HepG2 (cell line): ENCODE measurements around the gene HNRNPH3. TPM values are rescaled to one million over a fixed set of nuclear protein-coding genes. Genes with fewer than 3 reads are reported as not detected.

Experiments
- ATF6 ChIP-seq: sonication (generic); formaldehyde crosslinking; conservative IDR thresholded peaks from 2 replicates; pipeline ENCODE4 v1.4.0; 2020; ENCODE audit warnings: missing genetic modification reagents
- CBX5 ChIP-seq: sonication (generic); formaldehyde crosslinking; IDR thresholded peaks from 2 replicates; pipeline ENCODE4 v1.4.0; 2020; ENCODE audit warnings: missing genetic modification reagents, borderline replicate concordance
- CREB3 ChIP-seq: sonication (generic); formaldehyde crosslinking; IDR thresholded peaks from 2 replicates; pipeline ENCODE4 v1.5.0; 2020; ENCODE audit warnings: missing genetic modification reagents
- LBX2 ChIP-seq: sonication (generic); formaldehyde crosslinking; IDR thresholded peaks from 2 replicates; pipeline ENCODE4 v1.5.0; 2020; ENCODE audit warnings: missing genetic modification reagents, mild to moderate bottlenecking, borderline replicate concordance
- PHB2 ChIP-seq: fragments of 450-650 bp; IDR thresholded peaks from 2 replicates; pipeline ENCODE4 v1.6.1; 2018; ENCODE audit not compliant: partially characterized antibody
- RXRB ChIP-seq: IDR thresholded peaks from 2 replicates; pipeline ENCODE4 v1.6.1; 2016; ENCODE audit warnings: borderline replicate concordance, missing genetic modification reagents, missing compliant biosample characterization
- SALL1 ChIP-seq: sonication (generic); formaldehyde crosslinking; IDR thresholded peaks from 2 replicates; pipeline ENCODE4 v1.8.0; 2022; ENCODE audit warnings: mild to moderate bottlenecking, missing genetic modification reagents
- TEAD2 ChIP-seq: sonication (generic); formaldehyde crosslinking; IDR thresholded peaks from 2 replicates; pipeline ENCODE4 v1.9.0; 2021; ENCODE audit warnings: missing genetic modification reagents
- XRCC5 ChIP-seq: fragments of 200-400 bp; formaldehyde crosslinking; optimal IDR thresholded peaks from 2 replicates; pipeline ENCODE3; 2017; ENCODE audit warnings: mild to moderate bottlenecking, low read length
- ZNF878 ChIP-seq: sonication (generic); formaldehyde crosslinking; IDR thresholded peaks from 2 replicates; pipeline ENCODE4 v1.8.1; 2023; ENCODE audit warnings: mild to moderate bottlenecking, missing genetic modification reagents, moderate library complexity
- ZSCAN22 ChIP-seq: sonication (generic); formaldehyde crosslinking; IDR thresholded peaks from 2 replicates; pipeline ENCODE4 v1.4.0; 2020; ENCODE audit warnings: mild to moderate bottlenecking, missing genetic modification reagents
- ZSCAN9 ChIP-seq: IDR thresholded peaks from 2 replicates; pipeline ENCODE4 v1.6.1; 2016; ENCODE audit warnings: borderline replicate concordance
- polyA plus RNA-seq, 8 experiments: library from polyadenylated mRNA; depleted of rRNA in 3 of 8; stranded (reverse) in 7 of 8; unstranded in 1 of 8; fragments of >200 nt; fragmentation: Illumina TruSeq in 4 of 8; extraction: Trizol in 4 of 8; gene quantifications; 2 replicates each; pipeline versions ENCODE4 v1.2.1 to v1.2.3, GENCODE V29; 2011 to 2016; ENCODE audit warnings: low read depth in 4 of 8, missing spikeins in 1 of 8, mixed read lengths in 1 of 8; ENCODE audit not compliant: insufficient read depth in 1 of 8
- total RNA-seq, 5 experiments: library from RNA; depleted of rRNA; stranded (reverse); fragments of >200 nt; fragmentation: Illumina TruSeq; extraction: Trizol; gene quantifications; 2 replicates each; pipeline ENCODE4 v1.2.3, GENCODE V29; 2016; ENCODE audit warnings: low read depth in 1 of 5
- TF ChIP-seq, protein P1 (sequence below): sonication (generic); formaldehyde crosslinking; IDR thresholded peaks from 2 replicates; pipeline ENCODE4 v1.4.0; 2020; ENCODE audit warnings: missing genetic modification reagents
- TF ChIP-seq, protein P2 (sequence below): IDR thresholded peaks from 2 replicates; pipeline ENCODE4 v1.6.1; 2016; ENCODE audit warnings: mild to moderate bottlenecking, missing biosample characterization, missing genetic modification reagents
- TF ChIP-seq, protein P3 (sequence below): sonication (generic); formaldehyde crosslinking; IDR thresholded peaks from 2 replicates; pipeline ENCODE4 v1.4.0; 2020; ENCODE audit warnings: mild to moderate bottlenecking, missing genetic modification reagents
- TF ChIP-seq, protein P4 (sequence below): sonication (generic); formaldehyde crosslinking; IDR thresholded peaks from 2 replicates; pipeline ENCODE4 v1.5.0; 2020; ENCODE audit warnings: mild to moderate bottlenecking, missing genetic modification reagents

The HNRNPH3 gene
- total and polyA plus RNA-seq, 2 of the 13 experiments (the other 11 are each of a cell fraction or from before 2014, with no cell fraction given), result 46.0 to 47.7 TPM

DNA sequence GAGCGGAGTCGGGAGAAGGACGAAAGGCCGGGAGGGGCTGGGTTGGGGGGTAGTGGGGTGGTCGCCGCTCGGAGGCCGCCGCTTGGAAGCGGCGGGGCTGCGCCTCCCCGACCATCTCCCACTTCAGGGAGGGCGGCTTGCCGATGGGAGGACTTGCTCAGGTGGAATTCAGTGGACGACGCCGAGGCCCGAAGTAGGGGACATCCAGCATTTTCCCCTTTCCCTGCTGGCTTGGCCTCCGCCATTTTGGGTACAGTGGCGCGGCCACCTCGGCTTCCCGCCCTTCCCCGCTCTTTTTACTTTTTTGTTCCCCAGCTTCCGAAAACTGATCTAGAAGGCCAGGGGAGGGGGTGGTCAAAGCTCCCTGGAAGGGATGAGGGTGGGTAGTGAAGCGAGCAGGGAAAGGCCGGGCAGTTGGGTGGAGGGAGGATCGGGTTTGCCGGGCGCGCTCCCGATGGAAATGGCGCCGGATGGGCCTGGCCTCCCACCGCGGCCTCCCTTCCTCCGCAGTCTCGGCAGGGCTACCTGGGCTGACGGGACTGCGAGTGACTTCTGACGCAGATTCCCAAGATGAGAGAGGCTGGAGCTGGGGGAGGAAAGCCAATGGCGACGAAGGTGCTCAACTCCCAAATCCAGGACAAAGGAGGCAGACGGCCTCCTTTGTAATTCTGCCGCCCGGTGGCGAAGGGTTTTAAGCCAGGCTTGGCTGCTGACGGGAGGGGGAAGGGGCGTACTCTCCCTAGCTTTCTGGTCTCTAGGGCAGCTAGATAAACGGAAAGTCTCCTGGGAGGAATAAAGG is 594 bp downstream of the HNRNPH3 start, which contains the start of gene PBLD (continued):
- no peak for TF ChIP-seq CREB3 (CRISPR knock-in tag)
- TF ChIP-seq RXRB (CRISPR knock-in tag), result peak; percentile 16; the same call in 1 of the 2 replicates
- TF ChIP-seq, protein P1, sequence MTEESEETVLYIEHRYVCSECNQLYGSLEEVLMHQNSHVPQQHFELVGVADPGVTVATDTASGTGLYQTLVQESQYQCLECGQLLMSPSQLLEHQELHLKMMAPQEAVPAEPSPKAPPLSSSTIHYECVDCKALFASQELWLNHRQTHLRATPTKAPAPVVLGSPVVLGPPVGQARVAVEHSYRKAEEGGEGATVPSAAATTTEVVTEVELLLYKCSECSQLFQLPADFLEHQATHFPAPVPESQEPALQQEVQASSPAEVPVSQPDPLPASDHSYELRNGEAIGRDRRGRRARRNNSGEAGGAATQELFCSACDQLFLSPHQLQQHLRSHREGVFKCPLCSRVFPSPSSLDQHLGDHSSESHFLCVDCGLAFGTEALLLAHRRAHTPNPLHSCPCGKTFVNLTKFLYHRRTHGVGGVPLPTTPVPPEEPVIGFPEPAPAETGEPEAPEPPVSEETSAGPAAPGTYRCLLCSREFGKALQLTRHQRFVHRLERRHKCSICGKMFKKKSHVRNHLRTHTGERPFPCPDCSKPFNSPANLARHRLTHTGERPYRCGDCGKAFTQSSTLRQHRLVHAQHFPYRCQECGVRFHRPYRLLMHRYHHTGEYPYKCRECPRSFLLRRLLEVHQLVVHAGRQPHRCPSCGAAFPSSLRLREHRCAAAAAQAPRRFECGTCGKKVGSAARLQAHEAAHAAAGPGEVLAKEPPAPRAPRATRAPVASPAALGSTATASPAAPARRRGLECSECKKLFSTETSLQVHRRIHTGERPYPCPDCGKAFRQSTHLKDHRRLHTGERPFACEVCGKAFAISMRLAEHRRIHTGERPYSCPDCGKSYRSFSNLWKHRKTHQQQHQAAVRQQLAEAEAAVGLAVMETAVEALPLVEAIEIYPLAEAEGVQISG, result peak; percentile 65
- no peak for TF ChIP-seq PHB2
- TF ChIP-seq, protein P2, sequence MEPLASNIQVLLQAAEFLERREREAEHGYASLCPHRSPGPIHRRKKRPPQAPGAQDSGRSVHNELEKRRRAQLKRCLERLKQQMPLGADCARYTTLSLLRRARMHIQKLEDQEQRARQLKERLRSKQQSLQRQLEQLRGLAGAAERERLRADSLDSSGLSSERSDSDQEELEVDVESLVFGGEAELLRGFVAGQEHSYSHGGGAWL (CRISPR knock-in tag), result peak; percentile 67; the same call in 1 of the 2 replicates
- peak; percentile 62 for TF ChIP-seq CBX5 (CRISPR knock-in tag)
- no peak for TF ChIP-seq LBX2 (CRISPR knock-in tag)
- peak; percentile 54; the same call in 1 of the 2 replicates for TF ChIP-seq ZSCAN9 (CRISPR knock-in tag)
- TF ChIP-seq ATF6 (CRISPR knock-in tag), result no peak
- TF ChIP-seq ZNF878 (CRISPR knock-in tag), result 0 out of 2 replicates have a peak, but pooled peaks have one; percentile 12
- no peak for TF ChIP-seq TEAD2 (CRISPR knock-in tag)
- peak; percentile 13; the same call in 1 of the 2 replicates for TF ChIP-seq ZSCAN22 (CRISPR knock-in tag)
- TF ChIP-seq XRCC5, result peak; percentile 67
- TF ChIP-seq, protein P3, sequence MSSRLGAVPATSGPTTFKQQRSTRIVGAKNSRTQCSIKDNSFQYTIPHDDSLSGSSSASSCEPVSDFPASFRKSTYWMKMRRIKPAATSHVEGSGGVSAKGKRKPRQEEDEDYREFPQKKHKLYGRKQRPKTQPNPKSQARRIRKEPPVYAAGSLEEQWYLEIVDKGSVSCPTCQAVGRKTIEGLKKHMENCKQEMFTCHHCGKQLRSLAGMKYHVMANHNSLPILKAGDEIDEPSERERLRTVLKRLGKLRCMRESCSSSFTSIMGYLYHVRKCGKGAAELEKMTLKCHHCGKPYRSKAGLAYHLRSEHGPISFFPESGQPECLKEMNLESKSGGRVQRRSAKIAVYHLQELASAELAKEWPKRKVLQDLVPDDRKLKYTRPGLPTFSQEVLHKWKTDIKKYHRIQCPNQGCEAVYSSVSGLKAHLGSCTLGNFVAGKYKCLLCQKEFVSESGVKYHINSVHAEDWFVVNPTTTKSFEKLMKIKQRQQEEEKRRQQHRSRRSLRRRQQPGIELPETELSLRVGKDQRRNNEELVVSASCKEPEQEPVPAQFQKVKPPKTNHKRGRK, result no peak
- TF ChIP-seq, protein P4, sequence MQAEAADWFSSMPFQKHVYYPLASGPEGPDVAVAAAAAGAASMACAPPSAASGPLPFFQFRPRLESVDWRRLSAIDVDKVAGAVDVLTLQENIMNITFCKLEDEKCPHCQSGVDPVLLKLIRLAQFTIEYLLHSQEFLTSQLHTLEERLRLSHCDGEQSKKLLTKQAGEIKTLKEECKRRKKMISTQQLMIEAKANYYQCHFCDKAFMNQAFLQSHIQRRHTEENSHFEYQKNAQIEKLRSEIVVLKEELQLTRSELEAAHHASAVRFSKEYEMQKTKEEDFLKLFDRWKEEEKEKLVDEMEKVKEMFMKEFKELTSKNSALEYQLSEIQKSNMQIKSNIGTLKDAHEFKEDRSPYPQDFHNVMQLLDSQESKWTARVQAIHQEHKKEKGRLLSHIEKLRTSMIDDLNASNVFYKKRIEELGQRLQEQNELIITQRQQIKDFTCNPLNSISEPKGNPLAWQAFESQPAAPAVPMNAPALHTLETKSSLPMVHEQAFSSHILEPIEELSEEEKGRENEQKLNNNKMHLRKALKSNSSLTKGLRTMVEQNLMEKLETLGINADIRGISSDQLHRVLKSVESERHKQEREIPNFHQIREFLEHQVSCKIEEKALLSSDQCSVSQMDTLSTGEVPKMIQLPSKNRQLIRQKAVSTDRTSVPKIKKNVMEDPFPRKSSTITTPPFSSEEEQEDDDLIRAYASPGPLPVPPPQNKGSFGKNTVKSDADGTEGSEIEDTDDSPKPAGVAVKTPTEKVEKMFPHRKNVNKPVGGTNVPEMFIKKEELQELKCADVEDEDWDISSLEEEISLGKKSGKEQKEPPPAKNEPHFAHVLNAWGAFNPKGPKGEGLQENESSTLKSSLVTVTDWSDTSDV (CRISPR knock-in tag), result no peak
- peak; percentile 60; the same call in 1 of the 2 replicates for TF ChIP-seq SALL1 (CRISPR knock-in tag)
